ENCODE measurements around the gene RASSF8.

DNA sequence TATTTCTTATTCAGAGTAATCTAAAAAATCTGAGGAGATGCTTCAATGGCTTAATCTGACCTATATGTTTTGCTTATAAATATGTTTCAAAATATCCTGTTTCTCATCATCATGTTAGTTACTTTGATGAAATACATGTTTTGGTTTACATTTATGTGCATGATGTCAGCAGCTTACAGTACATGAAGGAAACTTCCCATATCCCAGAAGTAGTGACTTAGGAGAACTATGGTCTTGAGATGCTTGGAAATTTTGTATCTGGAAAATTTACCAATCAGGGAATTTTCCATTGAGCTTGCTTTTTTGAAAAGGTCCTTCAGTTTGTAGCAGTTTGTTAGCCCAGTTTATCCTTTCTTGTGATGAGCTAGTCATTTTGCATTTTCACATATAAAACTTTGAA lies 73.3 kb downstream of the RASSF8 start:
- TF ChIP-seq CTCF (IDR thresholded peaks at IDR 0.05), result no peak
- TF ChIP-seq POLR2AphosphoS5 (IDR thresholded peaks at IDR 0.05), result no peak
